H1 (cell line): ENCODE data around the gene MBD3.

ENCODE experiments used
- BACH1 ChIP-seq: IDR thresholded peaks from 2 replicates; pipeline ENCODE4 v1.6.1; 2012; ENCODE audit warnings: low read length, improper control_type of control experiment
- CBX8 ChIP-seq: fragments of 300-800, 300-1000 bp; sonication (generic); IDR thresholded peaks from 2 replicates; pipeline ENCODE4 v1.7.1; 2016; ENCODE audit warnings: low read depth, low read length, borderline replicate concordance
- CEBPB ChIP-seq: IDR thresholded peaks from 2 replicates; pipeline ENCODE4 v1.6.1; 2012; ENCODE audit warnings: low read depth, low read length
- CHD1 ChIP-seq: IDR thresholded peaks from 2 replicates; pipeline ENCODE4 v1.6.1; 2012; ENCODE audit warnings: low read depth, low read length, improper control_type of control experiment
- CHD2 ChIP-seq: IDR thresholded peaks from 2 replicates; pipeline ENCODE4 v1.6.1; 2012; ENCODE audit warnings: low read length, improper control_type of control experiment
- CTCF ChIP-seq, 3 experiments: IDR thresholded peaks; 1 replicate in 2 of 3; 2 replicates in 1 of 3; pipeline versions ENCODE4 v1.5.1 to v1.6.1; 2011; ENCODE audit warnings: low read length in 3 of 3, mild to moderate bottlenecking in 3 of 3, inconsistent platforms in 2 of 3, low read depth in 1 of 3, moderate library complexity in 1 of 3; ENCODE audit not compliant: insufficient read depth in 1 of 3; ENCODE audit errors: control extremely low read depth in 1 of 3
- EZH2 ChIP-seq: fragments of 200-600 bp; sonication (generic); IDR thresholded peaks from 2 replicates; pipeline ENCODE4 v1.7.1; 2012; ENCODE audit warnings: low read depth, mild to moderate bottlenecking, moderate library complexity, low read length, inconsistent platforms; ENCODE audit not compliant: severe bottlenecking
- JUN ChIP-seq: IDR thresholded peaks from 2 replicates; pipeline ENCODE4 v1.6.1; 2011; ENCODE audit warnings: low read depth, mild to moderate bottlenecking, improper control_type of control experiment, low read length
- KDM1A ChIP-seq: fragments of 200-600, 300-600 bp; sonication (generic); IDR thresholded peaks from 2 replicates; pipeline ENCODE4 v1.7.1; 2016; ENCODE audit warnings: mild to moderate bottlenecking, low read length, borderline replicate concordance
- POLR2A ChIP-seq, 2 experiments: IDR thresholded peaks; 1 replicate in 1 of 2; 2 replicates in 1 of 2; pipeline ENCODE4 v1.6.1; 2011; ENCODE audit warnings: low read depth in 2 of 2, low read length in 2 of 2, mild to moderate bottlenecking in 2 of 2; ENCODE audit errors: control extremely low read depth in 1 of 2
- TAF7 ChIP-seq: optimal IDR thresholded peaks from 2 replicates; pipeline ENCODE3; 2011; ENCODE audit warnings: low read depth, mild to moderate bottlenecking, inconsistent platforms, low read length, moderate library complexity, borderline replicate concordance

DNA sequence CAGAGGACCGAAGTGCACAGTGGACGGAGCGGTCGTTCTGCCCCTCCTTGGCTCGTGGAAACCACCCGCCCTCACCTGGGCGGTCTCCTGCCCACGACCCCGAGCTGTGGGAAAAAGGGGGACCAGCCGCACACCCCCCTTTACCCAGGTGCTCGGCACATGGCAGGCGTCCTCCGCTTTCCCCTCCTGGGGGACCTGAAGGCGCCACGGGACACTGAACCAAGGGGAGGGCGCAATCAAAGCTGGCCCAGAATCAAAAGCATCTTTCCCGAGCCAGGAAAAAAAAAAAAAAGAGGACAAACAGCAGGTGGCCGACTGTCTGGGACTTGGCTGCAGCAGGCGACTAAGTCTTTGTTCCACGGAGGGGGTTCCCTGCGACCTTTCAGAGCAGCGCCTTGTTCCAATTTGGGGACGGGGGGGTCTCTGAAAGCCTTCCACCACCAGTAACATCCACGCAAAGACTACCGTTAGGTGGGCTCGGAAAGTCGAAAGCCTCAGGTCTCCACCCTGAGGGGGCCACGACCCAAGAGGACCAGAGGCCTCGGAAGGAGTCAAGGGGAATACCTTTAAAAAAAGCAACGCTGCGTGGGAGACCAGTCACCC, 1.1 kb downstream of the MBD3 start:
- TF ChIP-seq BACH1 (no peak), CHD2 (no peak), CEBPB (no peak), CTCF (IDR thresholded peaks at IDR 0.05; ENCODE audit: control extremely low read depth in 1 of 3, insufficient read depth in 1 of 3, low read depth in 1 of 3, low read length in 3 of 3) (no peak), CBX8 (no peak), POLR2A (IDR thresholded peaks at IDR 0.05; ENCODE audit: control extremely low read depth in 1 of 2, low read depth in 2 of 2, low read length in 2 of 2) (no peak; a peak in 1 of 3 replicates), CHD1 (no peak), JUN (no peak), EZH2 (no peak), TAF7 (no peak), KDM1A (no peak)
